Superior temporal gyrus (tissue), 1 donor: Measurements from ENCODE around the gene PTGR1.

ENCODE experiments used
- DNase-seq: peaks from one replicate; pipeline ENCODE4 v3.0.0-alpha.2; 2016; ENCODE audit errors: extremely low spot score

PTGR1 gene

DNA sequence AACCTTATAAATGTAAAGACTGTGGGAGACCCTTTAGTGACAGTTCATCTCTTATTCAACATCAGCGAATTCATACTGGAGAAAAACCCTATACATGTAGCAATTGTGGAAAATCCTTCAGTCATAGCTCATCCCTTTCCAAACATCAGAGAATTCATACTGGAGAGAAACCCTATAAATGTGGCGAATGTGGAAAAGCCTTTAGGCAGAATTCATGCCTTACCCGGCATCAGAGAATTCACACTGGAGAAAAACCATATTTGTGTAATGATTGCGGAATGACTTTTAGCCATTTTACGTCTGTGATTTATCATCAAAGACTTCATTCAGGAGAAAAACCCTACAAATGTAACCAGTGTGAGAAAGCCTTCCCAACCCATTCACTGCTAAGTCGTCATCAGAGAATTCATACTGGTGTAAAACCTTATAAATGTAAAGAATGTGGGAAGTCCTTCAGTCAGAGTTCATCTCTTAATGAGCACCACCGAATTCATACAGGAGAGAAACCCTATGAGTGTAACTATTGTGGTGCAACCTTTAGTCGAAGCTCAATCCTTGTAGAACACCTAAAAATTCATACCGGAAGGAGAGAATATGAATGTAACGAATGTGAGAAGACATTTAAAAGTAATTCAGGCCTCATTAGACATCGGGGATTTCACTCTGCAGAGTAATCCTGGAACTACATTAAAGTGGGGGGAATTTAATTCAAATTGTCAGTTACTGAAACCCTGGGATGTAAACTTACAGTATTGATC is 56.8 kb downstream of the PTGR1 start:
- no peak for DNase-seq

DNA sequence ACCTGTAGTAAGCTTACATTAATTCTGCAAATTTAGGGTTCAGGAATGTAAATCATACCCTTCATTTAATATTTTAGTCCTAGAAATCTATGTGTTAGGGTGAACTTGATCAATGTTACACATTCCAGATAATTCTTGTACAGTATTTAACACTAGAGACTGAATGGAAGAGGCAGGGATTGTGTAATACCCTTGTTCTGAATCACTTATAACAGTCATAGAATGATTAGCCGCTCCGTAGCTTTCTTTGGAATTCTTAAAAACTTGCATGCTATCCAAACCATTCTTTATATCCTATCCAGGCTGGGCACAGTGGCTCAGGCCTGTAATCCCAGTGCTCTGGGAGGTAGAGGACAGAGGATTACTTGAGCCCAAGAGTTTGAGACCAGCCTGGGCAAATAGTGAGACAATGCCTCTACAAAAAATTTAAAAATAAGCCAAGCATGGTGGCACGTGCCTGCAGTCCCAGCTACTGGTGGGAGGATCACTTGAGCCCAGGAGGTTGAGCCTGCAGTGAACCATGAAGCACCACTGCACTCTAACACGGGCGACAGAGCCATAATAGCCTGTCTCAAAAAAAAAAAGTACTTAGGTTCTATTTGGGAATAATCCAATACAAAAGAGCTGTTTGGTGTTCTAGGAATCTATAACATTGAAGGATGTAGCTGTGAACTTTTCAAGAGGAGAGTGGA is 66.2 kb downstream of the PTGR1 start:
- DNase-seq = no peak

DNA sequence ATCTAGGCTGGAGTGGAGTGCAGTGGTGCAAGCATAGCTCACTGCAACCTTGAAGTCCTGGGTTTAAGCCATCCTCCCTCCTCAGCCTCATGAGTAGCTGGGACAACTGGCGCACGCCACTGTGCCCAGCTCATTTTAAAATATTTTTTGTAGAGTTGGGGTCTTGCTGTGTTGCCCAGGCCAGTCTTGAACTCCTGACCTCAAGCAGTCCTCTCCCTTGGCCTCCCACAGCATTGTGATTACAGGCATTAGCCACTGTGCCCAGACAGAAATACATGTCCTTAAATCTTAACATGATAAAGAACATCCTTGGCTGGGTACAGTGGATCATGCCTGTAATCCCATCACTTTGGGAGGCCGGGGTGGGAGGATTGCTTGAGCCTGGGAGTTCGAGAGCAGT is 67.7 kb downstream of the PTGR1 start:
- no peak for DNase-seq

DNA sequence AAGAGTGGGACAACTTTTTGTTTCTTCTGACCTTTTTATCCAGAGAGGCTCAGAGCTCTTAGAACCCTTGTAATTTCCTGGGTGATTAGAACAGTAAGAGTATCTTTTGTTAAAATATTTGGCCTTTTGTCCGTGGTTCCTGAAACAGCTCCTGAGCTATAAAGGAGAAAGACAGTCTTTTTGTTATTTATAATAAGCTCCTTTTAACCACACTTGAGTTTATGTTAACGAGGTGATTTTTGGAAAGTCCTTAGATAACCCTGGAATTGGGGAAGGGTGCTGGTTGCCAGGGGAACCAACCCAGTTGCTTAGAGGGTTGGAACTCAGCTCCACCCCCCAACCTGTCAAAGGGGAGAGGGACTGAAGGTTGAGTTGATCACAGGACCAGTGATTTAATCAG is 69.7 kb downstream of the PTGR1 start:
- DNase-seq = no peak

DNA sequence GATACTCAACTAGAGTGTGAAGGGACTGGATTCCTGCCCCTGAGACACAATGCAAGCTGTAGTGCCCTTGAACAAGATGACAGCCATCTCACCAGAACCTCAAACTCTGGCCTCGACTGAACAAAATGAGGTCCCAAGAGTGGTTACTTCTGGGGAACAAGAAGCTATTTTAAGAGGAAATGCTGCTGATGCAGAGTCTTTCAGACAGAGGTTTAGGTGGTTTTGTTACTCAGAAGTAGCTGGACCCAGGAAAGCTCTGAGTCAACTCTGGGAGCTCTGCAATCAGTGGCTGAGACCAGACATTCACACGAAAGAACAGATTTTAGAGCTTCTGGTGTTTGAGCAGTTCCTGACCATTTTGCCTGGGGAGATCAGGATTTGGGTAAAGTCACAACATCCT is 72.1 kb downstream of the PTGR1 start:
- DNase-seq = no peak

DNA sequence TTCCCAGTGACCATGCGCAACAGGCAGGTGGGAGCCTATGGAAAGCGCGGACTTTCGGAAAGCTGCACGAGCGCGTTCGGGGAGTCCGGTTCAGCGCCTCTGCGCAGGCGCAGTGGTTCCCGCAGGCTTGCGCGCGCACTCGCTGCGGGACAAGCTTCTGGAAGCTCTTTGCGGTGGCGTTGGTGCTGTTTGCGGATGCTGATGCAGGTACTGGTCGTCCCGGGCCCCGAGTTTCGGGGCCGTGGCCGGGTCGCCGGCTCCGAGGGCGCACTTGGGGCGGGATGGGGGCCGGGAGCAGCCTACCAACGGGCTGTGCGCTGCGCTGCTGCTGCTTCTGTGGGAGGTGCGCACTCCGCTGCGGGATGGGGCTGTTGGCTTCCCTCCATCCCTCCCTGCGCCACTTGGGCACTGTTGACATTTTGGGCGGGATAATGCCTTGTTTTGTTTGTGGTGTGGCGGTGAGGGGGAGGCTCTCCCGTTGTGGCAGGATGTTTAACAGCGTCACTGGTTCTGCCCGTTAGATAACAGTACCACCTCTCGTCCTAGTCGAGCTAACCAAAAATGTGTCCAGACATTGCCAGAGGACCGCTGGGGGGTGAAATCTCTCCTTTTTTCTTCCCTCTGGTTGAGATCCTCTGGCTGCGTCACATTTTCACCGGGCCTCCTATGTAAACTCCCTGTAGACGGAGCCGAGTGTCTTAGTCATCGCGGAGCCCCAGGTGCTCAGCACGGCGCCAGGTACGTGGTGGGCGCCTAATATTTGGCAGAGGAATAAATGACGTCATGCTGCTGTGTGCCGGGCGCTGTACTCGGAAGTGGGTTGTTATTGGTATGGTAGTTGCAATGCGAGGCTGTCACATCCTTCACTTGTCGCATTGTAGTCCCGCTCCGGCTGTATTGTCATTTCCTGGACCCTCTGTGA is 74.1 kb downstream of the PTGR1 start, which contains the start of gene ZNF483:
Gene ZNF483, plus strand, starts transcription at position 124 of the 922 bp plus-strand sequence. CDS start 2,217 bp downstream, outside the sequence.
- DNase-seq = peak; percentile 90

DNA sequence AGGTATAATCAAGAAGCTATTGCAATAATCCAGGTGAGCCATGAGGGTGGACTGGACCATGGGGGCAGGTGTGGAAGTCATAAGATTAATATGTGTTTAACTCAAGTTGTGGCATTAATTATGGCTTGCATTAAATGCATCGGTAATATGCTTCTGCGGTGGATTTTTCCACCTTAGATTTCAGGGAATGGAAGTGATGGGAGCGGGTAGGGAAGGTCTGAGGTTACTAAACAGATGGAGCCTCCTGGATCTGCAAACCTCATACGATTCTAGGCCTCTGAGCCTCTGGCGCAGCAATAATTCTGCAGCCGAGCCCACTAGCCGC is 74.8 kb downstream of the PTGR1 start:
- no peak for DNase-seq

DNA sequence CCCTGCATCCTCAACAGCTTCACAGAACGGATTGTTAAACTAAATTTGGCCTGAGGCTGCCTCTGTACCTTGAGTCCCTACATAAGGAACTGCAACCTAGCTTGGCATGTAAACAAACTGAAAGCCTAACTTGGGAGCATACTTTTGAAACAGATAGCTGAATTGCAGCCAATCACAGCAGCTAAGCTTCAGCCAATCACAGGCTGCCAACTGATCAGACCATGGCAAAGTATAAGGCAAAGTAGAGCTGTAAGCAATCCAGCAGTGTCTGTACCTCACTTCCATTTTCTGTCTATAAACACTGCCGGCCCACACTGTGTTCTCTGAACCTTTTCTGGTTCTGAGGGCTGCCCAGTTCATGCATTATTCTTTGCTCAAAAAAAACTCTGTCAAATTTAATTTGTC is 83.4 kb downstream of the PTGR1 start:
- DNase-seq = no peak

DNA sequence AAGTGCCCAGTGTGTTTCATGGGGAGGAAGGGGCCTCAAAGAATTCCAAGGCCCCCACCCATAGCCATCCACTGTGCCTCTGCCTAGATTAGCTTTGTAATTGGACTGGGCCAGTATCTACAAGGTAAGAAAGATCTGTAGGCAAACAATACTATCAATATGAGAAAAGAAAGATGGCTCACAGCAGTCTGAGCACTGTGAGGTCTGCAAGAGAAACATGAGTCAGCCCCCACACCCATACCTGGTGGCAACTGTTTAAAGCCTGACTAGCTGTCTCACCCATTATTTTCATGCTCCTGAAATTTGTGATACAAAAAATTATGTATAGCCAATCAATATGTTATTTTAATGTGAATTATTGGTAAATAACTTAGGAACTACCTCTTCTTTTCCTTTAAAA is 84.5 kb downstream of the PTGR1 start:
- DNase-seq = no peak
